ENCODE data around the gene GALNT2. TPM values are rescaled to one million over a fixed set of nuclear protein-coding genes. Genes with fewer than 3 reads are reported as not detected.

GALNT2 gene
- total and polyA plus RNA-seq, 2 of the 13 experiments (the other 11 are each of a cell fraction or from before 2014, with no cell fraction given) = 39.3 to 39.6 TPM

- WGBS (ENCODE audit: low lambda C conversion rate) = 100% methylated on average over 7 of the region's 7 CpGs
- CTCF ChIA-PET (ENCODE audit: low intra/inter-chr PET ratio, low total read pairs) = no interaction called here
Observed at GRCh38 chr1:230194525-230194924, 127.5 kb downstream of the GALNT2 start.

More at GRCh38 chr1:230194525-230194924, 127.5 kb downstream of the GALNT2 start:
- no TSS peak for BruUV-seq (replicated peaks)
- in situ Hi-C loops (cut with HindIII; ENCODE audit: extremely low pct_ligation_motif_present, low pct_unique_long_range_greater_than_20kb) (no loop called here), intact Hi-C loops (cut with micrococcal nuclease; ENCODE audit: unreplicated experiment) (no loop called here)
- Histone ChIP-seq H3K27me3 (ENCODE audit: control insufficient read depth in 1 of 2, insufficient read depth in 2 of 2, low read length in 2 of 2) (no peaks in the 10 kb centered on the region), H2AFZ (ENCODE audit: low read length) (no peak overlapping the region), H3K79me2 (ENCODE audit: insufficient read depth, low read length) (peaks cover 1% of the 10 kb centered on the region), H3K4me2 (ENCODE audit: low read depth, low read length) (no peak overlapping the region), H3K27ac (ENCODE audit: extremely low read length, insufficient read depth, low read length) (no peak overlapping the region), H3K9ac (ENCODE audit: insufficient read depth, low read depth, low read length) (no peak overlapping the region), H3K9me3 (ENCODE audit: low read length) (no peaks in the 10 kb centered on the region), H3K36me3 (replicated peaks in 1 of 2; ENCODE audit: control insufficient read depth in 1 of 2, insufficient read depth in 2 of 2, low read length in 2 of 2) (peaks cover 2 to 5% of the 10 kb centered on the region in 2 experiments; a peak in 2 of 5 replicates), H3K4me1 (ENCODE audit: insufficient read depth, low read length) (no peaks in the 10 kb centered on the region), H3K4me3 (replicated peaks in 1 of 3; ENCODE audit: insufficient read depth in 1 of 3, low read depth in 2 of 3, low read length in 3 of 3) (no peak overlapping the region), H4K20me1 (ENCODE audit: insufficient read depth, low read length) (no peaks in the 10 kb centered on the region)
- ATAC-seq (no peak), DNase-seq (ENCODE audit: low spot score) (no peak), FAIRE-seq (no peak)
- POLR2A ChIA-PET = no interaction called here
- TF ChIP-seq ZBTB20 (CRISPR knock-in tag; IDR thresholded peaks at IDR 0.05; ENCODE audit: borderline replicate concordance, low read depth) (no peak), RNF219 (CRISPR knock-in tag; IDR thresholded peaks at IDR 0.05) (no peak), ZFY (CRISPR knock-in tag; IDR thresholded peaks at IDR 0.05) (no peak), JARID2 (CRISPR knock-in tag; IDR thresholded peaks at IDR 0.05; ENCODE audit: insufficient replicate concordance) (no peak), THRA (CRISPR knock-in tag; IDR thresholded peaks at IDR 0.05; ENCODE audit: borderline replicate concordance) (no peak), PBX2 (CRISPR knock-in tag; IDR thresholded peaks at IDR 0.05) (no peak), MYNN (CRISPR knock-in tag; IDR thresholded peaks at IDR 0.05; ENCODE audit: low read depth) (no peak), ZBTB25 (CRISPR knock-in tag; IDR thresholded peaks at IDR 0.05) (no peak), TBX2 (CRISPR knock-in tag; IDR thresholded peaks at IDR 0.05; ENCODE audit: borderline replicate concordance) (no peak), RARG (CRISPR knock-in tag; IDR thresholded peaks at IDR 0.05; ENCODE audit: low read depth) (no peak)

All from HepG2 (cell line).